Measurements from ENCODE around the gene GOPC. TPM values are rescaled to one million over a fixed set of nuclear protein-coding genes. Genes with fewer than 3 reads are reported as not detected.
"Not testable (repeated sequence)": the region's sequence is repeated elsewhere in the genome, so short reads cannot be mapped to it uniquely, and the experiment has no call there.

GOPC gene
- total RNA-seq (2014; rRNA removed; shearing (Covaris generic)) = 50.2 and 54.2 TPM in 2 replicates

DNA sequence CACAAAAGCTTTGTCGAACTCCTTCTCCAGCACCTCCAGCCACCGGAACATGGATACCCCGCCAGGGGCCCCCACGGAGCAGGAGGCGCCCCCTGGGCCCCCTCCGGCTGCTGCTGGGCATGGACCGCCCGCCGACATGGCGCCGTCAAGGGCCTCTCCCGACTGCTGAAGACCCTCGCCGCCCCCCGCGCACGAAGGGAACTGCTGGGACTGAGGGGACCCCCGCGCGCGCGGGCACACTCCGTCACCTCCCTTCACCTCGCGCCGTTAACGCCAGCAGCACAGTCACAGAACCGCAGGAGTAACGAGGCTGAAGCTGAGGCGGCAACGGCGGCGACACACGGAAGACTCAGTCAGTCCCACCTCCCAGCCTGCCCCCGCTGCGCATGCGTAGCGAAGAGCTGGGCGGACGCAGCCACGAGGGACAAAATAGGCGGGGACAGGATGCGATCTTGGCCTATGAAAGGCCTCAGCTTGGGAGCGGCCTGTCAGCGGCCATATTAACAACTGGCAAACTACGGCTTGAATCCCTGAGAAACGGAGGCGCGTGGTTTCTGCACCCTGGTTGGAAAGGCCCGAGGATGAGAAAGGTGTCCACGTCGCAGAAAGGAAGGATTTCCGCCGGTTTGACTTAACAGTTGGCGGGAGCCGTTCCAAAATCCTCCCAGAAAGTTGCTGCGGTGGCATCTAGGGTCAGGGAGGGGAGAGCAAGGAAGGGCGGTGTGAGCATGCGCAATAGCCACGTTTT is at the start of gene GOPC:
Gene GOPC, minus strand, starts transcription at position 361 of the 748 bp plus-strand sequence. Its CDS starts 223 bp downstream, at position 138.
- H3K36me3 ChIP-seq = peaks cover 31% of the 10 kb centered on the region

DNA sequence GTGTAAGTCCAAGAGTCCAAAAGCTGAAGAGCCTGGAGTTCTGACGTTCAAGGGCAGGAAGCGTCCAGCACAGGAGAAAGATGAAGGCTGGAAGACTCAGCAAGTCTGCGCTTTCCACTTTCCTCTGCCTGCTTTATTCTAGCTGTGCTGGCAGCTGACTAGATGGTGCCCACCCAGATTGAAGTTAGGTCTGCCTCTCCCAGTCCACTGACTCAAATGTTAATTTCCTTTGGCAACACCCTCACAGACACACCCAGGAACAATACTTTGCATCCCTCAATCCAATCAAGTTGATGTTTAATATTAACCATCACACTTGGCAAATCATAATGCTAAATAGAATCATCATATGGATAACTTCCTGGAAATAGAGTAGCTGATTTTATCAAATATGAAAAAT is 49.7 kb upstream of the GOPC start:
- not testable (repeated sequence) for DNase-seq (ENCODE audit: low read depth in 1 of 2, low spot score in 2 of 2); H3K4me3 ChIP-seq; H3K27ac ChIP-seq; H3K36me3 ChIP-seq; H3K4me1 ChIP-seq (replicated peaks); H3K27me3 ChIP-seq (replicated peaks); H3K9me3 ChIP-seq (replicated peaks)

More for the DNA sequence above, at the start of gene GOPC:
- H3K4me3 ChIP-seq = peak within 1 kb of the TSS; percentile 82
- no peaks in the 10 kb centered on the region for H3K27me3 ChIP-seq (replicated peaks)
- peaks cover 12% of the 10 kb centered on the region for H3K4me1 ChIP-seq (replicated peaks)
- peak; percentile 97 to 98 for DNase-seq (ENCODE audit: low read depth in 1 of 2, low spot score in 2 of 2)
- 0 out of 2 replicates have a peak, but pooled peaks cover 2% of the 10 kb centered on the region for H3K9me3 ChIP-seq (replicated peaks)
- H3K27ac ChIP-seq = peak within 1 kb of the TSS; percentile 88

DNA sequence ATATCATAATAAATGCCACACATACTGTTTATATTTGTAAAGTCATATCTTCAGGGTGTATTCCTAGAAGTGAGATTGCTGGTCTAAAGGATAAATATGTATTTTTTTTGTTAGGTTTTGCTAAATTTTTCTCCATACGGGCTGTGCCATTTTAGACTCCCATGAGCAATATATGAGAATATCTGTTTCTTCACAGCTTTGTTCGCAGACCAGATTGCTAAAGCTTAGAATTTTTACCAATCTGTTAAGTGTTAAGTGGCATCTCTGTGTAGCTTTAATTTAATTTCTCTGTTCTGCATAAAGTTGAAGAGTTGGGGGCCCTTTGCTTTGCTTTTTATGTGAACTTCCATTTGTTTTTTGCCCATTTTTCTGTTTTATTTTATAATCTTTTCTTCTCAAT is 40.7 kb upstream of the GOPC start:
- no peaks in the 10 kb centered on the region for H3K36me3 ChIP-seq
- no peaks in the 10 kb centered on the region for H3K4me1 ChIP-seq (replicated peaks)
- H3K9me3 ChIP-seq (replicated peaks) = no peaks in the 10 kb centered on the region
- no peak overlapping the region for H3K4me3 ChIP-seq
- H3K27me3 ChIP-seq (replicated peaks) = no peaks in the 10 kb centered on the region
- no peak overlapping the region for H3K27ac ChIP-seq
- no peak for DNase-seq (ENCODE audit: low read depth in 1 of 2, low spot score in 2 of 2)

DNA sequence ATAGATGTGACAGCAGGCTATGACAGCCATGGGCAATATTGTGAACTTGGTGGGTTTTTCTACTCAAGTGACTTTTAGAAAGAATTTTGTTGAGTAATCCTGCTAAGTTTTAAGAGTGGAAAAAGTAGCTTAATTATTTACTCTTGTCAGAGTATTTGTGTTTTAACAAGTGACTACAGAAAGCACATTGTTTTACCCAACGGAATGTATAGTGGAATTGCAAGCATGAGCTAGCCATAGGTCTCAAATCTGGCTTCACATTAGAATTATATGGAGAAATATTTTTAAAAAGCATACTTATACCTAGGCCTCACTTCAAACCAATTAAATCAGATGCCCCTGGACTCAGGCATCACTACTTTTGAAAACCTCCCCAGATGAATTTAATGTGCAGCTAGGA is 35.5 kb upstream of the GOPC start:
- H3K36me3 ChIP-seq = no peaks in the 10 kb centered on the region
- no peaks in the 10 kb centered on the region for H3K27me3 ChIP-seq (replicated peaks)
- no peak for DNase-seq (ENCODE audit: low read depth in 1 of 2, low spot score in 2 of 2)
- H3K4me1 ChIP-seq (replicated peaks) = no peaks in the 10 kb centered on the region
- H3K9me3 ChIP-seq (replicated peaks) = no peaks in the 10 kb centered on the region
- H3K4me3 ChIP-seq = no peak overlapping the region
- H3K27ac ChIP-seq = no peak overlapping the region

DNA sequence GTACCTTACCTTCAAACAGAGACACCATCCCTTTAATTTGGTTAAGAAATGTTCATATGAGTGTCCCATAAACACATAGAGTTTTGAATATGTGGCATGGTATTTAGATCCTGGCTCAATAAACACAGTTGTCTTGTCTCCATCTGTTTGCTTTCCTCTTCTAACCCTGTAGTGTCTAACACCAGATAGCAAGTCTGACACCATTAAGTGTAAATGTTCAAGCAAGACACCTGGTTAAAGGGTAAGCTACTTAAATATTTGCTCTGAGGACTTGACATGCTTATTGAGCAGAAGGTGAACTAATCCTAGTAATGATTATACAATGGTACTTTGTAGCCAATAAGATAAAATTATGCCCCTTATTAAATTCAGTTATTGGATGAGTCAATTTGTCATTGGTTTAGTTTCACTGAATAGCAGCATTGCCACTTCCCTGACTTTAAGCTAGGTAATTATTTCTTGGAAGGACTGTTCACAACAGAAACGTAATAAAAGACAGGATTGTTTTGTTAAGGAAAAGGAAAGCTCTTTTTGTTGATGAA is 26.9 kb upstream of the GOPC start:
- Histone ChIP-seq H3K4me1 (replicated peaks) (no peaks in the 10 kb centered on the region), H3K36me3 (no peaks in the 10 kb centered on the region), H3K9me3 (replicated peaks) (no peaks in the 10 kb centered on the region), H3K4me3 (no peak overlapping the region), H3K27me3 (replicated peaks) (no peaks in the 10 kb centered on the region), H3K27ac (no peak overlapping the region)
- no peak for DNase-seq (ENCODE audit: low read depth in 1 of 2, low spot score in 2 of 2)

DNA sequence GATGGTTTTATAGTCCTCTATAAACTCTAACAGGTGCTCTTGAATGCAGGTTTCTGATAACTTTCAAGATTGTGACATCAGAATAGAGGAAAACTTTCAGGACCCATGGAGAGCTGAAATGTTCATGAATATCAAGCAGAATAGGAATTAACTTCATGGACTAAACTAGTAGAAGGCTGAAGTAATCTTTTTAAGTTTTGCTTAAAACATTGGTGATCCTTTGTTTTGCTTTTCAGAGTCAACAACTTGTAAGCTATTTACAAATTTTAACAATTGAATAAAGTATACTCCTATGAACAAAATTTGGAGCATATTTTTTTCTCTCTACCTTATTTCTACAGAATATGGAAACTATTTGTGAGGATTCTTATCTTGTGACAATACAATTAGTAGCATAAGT is 25.2 kb upstream of the GOPC start:
- Histone ChIP-seq H3K9me3 (replicated peaks) (no peaks in the 10 kb centered on the region; the same call in 1 of the 2 replicates), H3K4me1 (replicated peaks) (no peaks in the 10 kb centered on the region), H3K4me3 (no peak overlapping the region), H3K27me3 (replicated peaks) (no peaks in the 10 kb centered on the region), H3K27ac (no peak overlapping the region), H3K36me3 (no peaks in the 10 kb centered on the region)
- DNase-seq (ENCODE audit: low read depth in 1 of 2, low spot score in 2 of 2) = no peak

DNA sequence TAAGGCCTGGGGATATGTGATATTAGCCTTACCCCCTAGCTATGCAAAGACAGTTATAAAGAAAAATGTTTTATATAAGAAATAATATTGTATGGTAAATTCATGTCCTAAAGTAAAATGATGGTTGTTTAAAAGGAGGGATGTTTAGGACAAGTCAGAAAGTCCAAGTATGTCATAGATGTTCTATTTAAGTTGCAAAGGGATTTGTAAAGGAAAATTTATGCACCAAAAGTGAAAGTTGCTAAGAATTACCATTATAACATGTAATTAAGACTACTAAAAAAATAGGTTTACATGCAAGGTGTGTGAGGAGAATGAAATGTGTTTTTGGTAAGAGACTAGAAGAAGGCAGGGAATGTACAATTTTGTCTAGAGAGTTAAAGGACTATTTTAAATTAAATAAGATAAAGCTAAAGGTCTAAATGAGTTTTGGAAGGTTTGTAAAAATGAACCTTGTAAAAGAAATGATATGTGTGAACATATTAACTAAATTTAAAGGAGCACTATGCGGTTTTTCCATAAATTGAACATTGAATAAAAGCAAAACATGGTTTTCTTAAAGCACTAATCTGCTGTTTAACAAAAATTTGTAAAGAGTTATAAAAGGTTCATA is 22.7 kb upstream of the GOPC start:
- H3K36me3 ChIP-seq = no peaks in the 10 kb centered on the region
- no peaks in the 10 kb centered on the region for H3K27me3 ChIP-seq (replicated peaks)
- H3K4me1 ChIP-seq (replicated peaks) = no peaks in the 10 kb centered on the region
- no peaks in the 10 kb centered on the region; the same call in 1 of the 2 replicates for H3K9me3 ChIP-seq (replicated peaks)
- DNase-seq (ENCODE audit: low read depth in 1 of 2, low spot score in 2 of 2) = no peak
- H3K4me3 ChIP-seq = no peak overlapping the region
- H3K27ac ChIP-seq = no peak overlapping the region

DNA sequence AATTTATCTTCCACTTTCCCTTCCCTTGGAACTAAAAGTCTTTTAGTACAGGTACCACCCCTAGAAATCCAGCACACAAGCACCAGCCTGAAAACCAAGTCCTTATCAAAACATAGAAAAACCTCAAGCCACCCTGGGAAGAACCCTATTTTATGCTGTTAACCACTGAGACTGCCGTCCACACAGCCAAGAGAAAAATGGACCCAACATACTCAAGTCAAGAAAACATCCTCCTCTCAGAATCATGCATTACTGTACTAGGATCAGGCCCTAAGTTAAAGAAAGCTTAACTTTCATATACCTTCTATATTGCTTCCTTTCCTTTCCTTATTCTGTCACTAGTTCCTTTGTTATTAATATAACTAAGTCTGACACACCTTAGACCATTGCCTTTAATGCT is 16.9 kb upstream of the GOPC start:
- Histone ChIP-seq H3K27ac (no peak overlapping the region), H3K9me3 (replicated peaks) (no peaks in the 10 kb centered on the region; the same call in 1 of the 2 replicates), H3K4me3 (no peak overlapping the region), H3K27me3 (replicated peaks) (no peaks in the 10 kb centered on the region), H3K36me3 (no peaks in the 10 kb centered on the region), H3K4me1 (replicated peaks) (peaks cover 26% of the 10 kb centered on the region)
- no peak for DNase-seq (ENCODE audit: low read depth in 1 of 2, low spot score in 2 of 2)

DNA sequence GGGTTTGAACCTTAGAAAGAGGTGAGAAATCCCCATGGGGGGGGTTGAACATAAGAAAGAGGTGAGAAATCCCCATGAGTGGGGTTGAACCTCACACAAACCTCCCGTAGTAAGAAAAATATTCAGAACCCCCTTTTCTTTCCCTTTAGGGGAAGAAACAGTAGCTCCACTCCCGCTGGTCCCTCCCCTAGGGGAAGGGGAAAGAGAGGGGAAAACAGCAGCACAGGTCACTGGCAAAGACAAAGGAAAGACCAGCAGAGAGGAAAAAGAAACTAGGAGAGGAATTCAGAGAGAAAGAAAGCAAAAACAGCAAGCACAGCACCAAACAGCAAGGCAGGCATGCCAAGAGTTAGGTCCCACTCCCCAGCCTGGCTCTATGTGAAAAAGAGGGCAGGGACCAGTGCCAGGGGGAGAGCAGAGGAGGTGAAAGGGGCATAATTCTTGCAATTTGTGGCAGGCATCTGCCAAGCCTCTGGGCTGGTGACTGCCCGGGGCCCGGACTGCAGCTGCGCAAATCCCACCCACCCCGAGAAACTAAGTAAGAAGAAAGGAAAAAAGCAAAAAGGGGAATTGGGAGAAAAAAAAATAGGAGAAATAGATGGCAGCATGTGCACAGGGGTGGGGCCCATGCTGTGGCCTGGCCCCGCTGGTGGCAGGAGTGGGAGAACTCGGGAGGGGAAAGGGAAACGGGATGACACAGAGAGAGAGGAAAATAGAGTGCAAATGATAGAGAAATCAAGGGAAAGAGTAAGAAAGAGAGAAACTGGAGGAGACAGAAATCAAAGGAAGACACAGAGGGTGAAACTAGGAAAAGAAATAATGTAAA is 15.1 kb upstream of the GOPC start:
- peak overlapping the region; percentile 22 for H3K27ac ChIP-seq
- H3K4me3 ChIP-seq = no peak overlapping the region
- H3K9me3 ChIP-seq (replicated peaks) = no peaks in the 10 kb centered on the region
- H3K27me3 ChIP-seq (replicated peaks) = no peaks in the 10 kb centered on the region
- DNase-seq (ENCODE audit: low read depth in 1 of 2, low spot score in 2 of 2) = peak in 1 of 2 experiments; percentile 25
- H3K4me1 ChIP-seq (replicated peaks) = peaks cover 40% of the 10 kb centered on the region
- H3K36me3 ChIP-seq = no peaks in the 10 kb centered on the region

DNA sequence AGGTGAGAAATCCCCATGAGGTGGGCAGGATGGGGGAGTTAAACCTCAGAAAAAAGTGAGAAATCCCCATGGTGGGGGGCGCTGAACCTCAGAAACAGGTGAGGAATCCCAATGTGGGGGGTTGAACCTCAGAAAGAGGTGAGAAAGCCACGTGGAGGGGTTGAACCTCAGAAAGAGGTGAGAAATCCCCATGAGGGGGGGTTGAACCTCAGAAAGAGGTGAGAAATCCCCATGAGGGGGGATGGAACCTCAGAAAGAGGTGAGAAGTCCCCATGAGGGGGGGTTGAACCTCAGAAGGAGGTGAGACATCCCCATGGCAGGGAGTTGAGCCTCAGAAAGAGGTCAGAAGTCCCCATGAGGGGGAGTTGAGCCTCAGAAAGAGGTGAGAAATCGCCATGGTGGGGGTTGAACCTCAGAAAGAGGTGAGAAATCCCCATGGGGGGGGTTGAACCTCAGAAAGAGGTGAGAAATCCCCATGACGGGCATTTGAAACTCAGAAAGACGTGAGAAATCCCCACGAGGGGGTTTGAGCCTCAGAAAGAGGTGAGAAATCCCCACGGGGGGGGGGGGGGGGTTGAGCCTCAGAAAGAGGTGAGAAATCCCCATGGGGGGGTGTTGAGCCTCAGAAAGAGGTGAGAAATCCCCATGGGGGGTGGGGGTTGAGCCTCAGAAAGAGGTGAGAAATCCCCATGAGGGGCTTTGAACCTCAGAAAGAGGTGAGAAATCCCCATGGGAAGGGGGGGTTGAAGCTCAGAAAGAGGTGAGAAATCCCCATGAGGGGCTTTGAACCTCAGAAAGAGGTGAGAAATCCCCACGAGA is 14.3 kb upstream of the GOPC start:
- Histone ChIP-seq H3K9me3 (replicated peaks) (no peaks in the 10 kb centered on the region), H3K4me1 (replicated peaks) (peaks cover 40% of the 10 kb centered on the region), H3K36me3 (no peaks in the 10 kb centered on the region), H3K27ac (peak overlapping the region; percentile 96), H3K4me3 (peak overlapping the region; percentile 21), H3K27me3 (replicated peaks) (no peaks in the 10 kb centered on the region)
- DNase-seq (ENCODE audit: low read depth in 1 of 2, low spot score in 2 of 2) = no peak

DNA sequence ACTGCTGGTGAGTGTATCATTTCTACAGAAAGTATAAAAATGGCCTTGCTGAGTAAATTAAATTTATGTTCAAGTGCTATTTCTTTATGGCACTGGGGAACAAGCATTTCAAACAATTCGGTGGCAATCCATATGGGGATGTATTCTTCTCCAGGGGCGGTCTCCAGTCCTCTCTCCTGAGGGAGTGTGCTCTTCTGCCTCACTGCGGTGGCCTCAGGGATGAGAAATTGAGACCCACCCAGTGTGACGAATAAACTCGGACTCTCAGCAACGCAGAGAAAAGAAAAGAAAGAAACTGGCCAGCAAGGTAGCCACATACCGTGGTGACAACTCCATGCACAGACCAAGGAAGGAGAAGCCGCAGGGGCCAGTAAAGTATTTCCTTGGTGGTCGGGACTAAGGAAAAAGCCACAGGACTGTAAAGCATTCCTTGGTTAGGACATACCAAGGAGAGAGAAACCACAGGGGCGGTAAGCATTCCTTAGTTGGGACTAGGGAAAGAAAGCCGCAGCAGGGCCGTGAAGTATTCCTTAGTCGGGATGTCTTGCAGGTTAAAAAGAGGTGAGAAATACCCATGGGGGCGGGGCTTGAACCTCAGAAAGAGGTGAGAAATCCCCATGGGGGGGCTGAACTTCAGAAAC is 13.6 kb upstream of the GOPC start:
- H3K4me3 ChIP-seq = peak overlapping the region; percentile 21
- peaks cover 40% of the 10 kb centered on the region for H3K4me1 ChIP-seq (replicated peaks)
- no peaks in the 10 kb centered on the region for H3K27me3 ChIP-seq (replicated peaks)
- H3K27ac ChIP-seq = peak overlapping the region; percentile 96
- H3K9me3 ChIP-seq (replicated peaks) = no peaks in the 10 kb centered on the region
- DNase-seq (ENCODE audit: low read depth in 1 of 2, low spot score in 2 of 2) = peak; percentile 96 to 99
- no peaks in the 10 kb centered on the region for H3K36me3 ChIP-seq

DNA sequence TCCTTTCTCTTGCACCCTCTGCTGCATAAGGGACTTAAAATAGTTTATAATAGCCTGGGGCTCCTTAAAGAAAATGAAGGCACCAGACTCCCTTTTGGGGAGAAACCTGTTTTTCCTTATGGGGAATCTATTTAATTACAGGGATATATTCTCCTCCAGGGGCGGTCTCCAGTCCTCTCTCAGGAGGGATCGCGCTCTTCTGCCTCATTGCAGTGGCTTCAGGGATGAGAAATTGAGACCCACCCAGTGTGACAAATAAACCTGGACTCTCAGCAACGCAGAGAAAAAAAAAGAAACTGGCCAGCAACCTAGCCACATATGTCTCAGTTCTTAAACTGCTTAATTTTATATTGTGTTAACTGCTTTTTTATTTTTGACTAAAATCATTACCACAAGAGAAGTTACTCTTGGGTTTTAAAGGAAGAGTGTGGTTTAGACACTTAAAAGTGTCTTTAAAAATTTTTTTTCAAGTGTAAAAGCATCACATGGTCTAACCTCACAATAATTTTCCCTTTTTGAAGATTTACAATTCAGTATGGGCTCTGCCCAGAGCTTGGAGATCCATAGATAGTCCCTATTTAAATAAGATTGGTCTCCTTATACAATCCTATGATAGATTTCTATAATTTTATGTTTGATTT is 11.7 kb upstream of the GOPC start:
- peak overlapping the region; percentile 96 for H3K27ac ChIP-seq
- H3K4me1 ChIP-seq (replicated peaks) = peaks cover 40% of the 10 kb centered on the region
- H3K27me3 ChIP-seq (replicated peaks) = no peaks in the 10 kb centered on the region
- H3K4me3 ChIP-seq = no peak overlapping the region
- peak; percentile 60 to 68 for DNase-seq (ENCODE audit: low read depth in 1 of 2, low spot score in 2 of 2)
- H3K36me3 ChIP-seq = no peaks in the 10 kb centered on the region
- H3K9me3 ChIP-seq (replicated peaks) = no peaks in the 10 kb centered on the region

Measured in SJSA1 (cell line).